NCI-H774 (cell line): ENCODE results near the gene SLC19A1.

Experiments
- DNase-seq: peaks from one replicate; lab custom pipeline; 2025; lab: John Stamatoyannopoulos, UW

The SLC19A1 gene

DNA sequence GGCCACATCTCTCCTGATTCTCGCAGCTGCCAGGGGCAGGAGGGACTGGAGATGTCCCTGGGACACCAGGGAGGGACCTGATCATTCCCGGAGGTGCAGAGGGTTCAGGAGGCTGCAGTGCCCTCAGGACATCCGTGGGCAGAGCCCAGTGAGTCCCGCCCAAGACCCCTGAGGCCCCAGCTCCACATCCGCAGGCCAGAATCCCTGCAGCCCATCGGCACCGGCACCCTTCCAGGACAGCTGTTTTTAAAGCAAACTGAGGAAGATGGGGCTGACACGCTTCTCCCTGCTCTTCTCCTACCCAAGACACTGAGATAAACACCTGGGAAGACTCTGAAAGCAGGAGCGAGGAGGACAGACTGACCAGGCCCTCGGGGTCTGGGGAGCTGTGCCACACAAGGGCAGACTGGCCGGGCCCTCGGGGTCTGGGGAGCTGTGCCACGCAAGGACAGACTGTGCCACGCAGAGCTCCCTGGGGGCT, 25.5 kb downstream of the SLC19A1 start:
- DNase-seq = no peak

DNA sequence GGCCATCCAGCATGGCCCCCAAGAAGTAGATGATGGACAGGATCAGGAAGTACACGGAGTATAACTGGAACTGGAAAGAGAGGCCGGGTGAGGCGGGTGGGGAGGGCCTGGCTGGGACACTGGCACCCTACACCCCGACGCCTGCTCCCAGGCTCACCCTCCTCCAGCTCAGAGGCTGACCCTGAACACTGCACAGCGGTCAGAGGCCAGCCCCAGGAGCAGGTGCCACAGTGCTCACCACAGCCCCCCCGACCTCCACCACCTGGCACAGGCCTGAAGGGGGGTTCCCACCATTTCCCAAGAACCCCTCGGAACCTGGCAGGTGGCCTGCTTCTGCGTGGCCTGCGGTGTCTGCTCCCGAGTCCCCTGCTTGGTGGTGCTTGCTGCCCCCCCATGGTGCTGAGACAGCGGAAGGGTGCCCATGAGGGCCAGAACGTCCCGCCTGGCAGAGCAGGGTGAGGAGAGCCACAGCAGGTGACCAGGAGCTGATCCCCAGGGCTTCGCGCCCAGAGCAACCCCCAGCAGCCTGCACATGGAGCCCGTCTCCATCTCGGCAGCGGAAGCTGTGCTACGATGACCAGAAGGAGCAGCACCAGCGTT, 26.1 kb downstream of the SLC19A1 start:
- DNase-seq = no peak

DNA sequence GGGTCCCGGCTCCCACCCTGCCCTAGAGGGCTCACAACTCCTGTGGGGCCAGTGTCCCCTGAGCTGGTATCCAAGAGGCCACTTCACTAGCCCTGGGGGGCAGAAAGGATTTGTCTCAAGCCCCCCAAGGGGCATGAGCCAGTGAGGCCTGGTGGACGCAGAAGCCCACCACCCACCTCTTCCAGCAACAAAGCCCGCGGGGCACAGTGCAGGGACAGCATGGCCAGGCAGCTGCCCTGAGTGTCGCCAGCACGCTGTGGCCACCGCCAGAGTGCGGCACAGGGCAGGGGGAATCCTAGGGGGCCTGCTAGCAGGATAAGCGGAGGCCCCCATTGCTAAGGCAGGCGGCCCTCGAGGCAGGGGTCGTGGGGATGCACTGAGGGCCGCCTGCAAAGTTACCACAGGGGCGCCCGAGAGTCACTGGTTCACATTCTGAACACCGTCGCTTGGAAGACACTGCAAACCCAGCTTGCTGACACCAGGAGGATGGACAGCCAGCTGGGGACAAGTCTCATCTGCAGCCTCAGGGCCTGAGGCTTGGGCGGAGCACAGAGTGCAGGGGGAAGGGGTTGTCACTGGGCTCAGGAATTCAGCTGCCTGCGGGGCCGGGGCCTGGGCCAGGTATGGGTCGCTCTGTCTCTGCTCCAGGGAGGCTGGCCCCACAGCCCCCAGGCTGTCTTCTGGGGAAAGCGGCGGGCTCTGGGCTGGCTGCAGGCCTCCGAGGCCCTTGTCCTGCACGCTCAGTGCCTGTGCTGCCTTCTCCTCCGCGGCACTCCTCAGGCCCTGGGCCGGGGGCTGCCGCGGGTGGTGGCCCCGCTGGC, 26.8 kb downstream of the SLC19A1 start:
- DNase-seq = no peak

DNA sequence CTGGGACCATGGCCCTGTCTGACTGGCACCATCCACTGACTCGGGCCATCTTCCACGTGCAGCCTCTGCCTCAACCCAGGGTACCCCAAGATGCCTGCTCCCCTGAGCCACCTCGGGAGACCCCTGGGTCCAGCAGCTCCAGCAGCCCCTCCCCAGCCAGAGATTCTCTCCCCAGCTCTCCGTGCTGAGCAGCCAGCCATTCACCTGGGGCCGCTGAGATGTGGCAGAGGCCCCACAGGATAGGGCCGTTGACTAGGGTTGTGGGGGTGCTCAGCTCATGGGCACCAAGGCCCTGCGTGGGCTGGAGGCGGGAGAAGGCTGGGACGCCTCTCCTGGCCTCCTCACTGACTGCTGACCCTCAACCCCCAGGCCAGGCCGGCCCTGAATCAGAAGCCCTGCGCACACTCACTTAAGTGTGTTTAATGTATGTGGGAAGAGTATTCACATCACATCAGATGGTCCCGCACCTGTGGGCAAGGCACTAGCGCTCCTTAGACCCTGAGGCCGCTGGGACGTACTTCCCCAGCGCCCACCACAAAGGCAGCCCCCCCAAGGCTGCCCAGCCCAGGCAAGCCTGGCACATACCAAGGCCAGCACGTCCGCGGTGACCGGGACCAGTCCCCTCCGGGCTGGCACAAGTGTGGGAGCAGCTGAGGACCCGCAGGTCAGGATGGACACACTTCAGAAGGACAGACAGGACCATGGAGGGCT, 27.8 kb downstream of the SLC19A1 start:
- no peak for DNase-seq

DNA sequence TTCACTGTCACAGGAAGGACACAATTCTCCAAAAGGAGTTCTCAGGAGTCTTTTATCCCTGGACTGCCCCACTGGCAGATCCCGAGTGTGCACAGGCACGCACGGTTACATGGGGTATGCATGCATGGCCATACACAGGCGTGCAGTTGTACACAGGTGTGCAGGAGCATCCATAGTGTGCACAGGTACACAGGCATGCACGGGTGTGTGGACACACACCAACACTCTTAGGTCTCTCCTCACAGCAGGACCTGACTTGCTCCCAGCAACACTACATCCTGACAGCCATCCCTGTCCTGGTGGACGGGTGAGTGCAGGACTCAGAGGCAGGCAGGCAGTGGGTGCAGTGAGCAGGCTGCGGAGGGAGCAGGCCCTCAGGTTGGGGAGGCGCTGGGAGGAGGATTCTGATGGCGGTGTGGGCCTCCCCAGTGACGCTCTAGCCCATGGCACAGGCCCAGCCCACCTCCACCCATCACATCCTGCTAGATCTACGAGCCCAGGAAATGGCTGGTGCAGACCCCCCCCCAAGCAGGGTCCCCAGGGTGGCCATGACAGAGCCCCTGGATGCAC, 28.4 kb downstream of the SLC19A1 start:
- no peak for DNase-seq

DNA sequence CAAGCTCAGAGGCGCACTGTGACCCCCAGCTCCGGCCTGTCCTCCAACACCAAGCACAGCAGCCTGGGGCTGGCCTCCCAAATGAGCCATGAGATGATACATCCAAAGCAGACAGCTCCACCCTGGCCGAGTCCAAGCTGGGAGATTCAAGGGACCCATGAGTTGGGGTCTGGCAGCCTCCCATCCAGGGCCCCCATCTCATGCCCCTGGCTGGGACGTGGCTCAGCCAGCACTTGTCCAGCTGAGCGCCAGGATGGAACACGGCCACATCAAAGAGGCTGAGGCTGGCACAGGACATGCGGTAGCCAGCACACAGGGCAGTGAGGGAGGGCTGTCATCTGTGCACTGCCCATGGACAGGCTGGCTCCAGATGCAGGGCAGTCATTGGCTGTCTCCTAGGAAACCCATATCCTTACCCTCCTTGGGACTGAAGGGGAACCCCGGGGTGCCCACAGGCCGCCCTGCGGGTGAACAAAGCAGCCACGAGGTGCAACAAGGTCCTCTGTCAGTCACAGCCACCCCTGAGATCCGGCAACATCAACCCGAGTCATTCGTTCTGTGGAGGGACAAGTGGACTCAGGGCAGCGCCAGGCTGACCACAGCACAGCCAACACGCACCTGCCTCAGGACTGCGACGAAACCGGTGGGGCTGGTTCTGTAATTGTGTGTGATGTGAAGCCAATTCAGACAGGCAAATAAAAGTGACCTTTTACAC, 29.1 kb downstream of the SLC19A1 start:
- no peak for DNase-seq

DNA sequence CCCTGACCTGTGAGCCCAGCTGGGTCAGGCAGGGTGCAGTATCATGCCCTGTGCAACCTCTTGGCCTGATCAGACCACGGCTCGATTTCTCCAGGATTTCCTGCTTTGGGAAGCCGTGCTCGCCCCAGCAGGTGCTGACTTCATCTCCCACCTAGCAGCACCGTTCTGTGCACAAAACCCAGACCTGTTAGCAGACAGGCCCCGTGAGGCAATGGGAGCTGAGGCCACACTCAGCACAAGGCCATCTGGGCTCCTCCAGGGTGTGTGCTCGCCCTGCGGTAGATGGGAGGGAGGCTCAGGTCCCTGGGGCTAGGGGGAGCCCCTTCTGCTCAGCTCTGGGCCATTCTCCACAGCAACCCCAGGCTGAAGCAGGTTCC, 29.6 kb downstream of the SLC19A1 start:
- no peak for DNase-seq

DNA sequence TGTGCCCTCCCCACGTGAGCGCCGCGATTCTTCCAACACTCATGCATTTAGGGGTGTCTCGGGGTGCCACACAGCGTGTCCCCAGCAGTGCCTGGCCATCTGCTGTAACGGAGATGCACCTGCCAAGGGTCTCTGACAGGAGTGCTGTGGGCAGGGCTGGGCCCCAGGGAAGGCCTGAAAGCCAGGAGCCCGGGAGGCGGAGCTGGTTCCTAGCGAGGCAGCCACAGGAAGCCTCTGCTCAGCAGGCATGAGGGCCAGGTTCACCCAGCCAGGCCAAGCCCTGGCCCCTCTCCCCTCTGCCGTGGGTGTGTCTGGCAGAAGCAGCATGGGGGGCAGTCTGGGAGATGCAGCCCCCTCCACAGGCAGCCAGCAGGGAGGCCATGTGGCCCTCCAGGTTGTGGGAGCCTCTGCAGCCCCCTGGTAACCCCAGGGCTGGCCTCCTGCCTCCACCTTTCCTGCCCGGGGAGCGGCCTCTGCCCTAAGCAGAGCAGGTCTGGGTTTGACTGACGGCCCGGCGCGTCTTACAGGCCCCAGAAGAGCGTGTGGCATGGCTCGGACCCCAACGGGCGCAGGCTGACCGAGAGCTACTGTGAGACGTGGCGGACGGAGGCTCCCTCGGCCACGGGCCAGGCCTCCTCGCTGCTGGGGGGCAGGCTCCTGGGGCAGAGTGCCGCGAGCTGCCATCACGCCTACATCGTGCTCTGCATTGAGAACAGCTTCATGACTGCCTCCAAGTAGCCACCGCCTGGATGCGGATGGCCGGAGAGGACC, 30.4 kb downstream of the SLC19A1 start:
- DNase-seq = no peak

DNA sequence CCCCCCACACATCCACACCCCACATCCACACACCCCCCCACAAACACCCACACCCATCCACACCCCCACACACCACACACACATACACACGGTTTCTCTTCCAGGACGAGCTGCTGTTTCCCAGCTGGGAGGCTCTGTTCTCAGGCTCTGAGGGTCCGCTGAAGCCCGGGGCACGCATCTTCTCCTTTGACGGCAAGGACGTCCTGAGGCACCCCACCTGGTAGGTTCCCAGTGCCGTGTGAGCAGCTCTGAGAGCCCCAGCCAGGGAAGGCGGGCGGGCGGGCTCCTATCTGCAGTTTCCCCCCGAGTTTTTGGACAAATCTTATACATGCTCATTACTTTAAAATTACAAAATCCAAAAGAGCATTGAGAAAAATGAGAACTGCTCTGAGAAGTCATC, 31.2 kb downstream of the SLC19A1 start:
- no peak for DNase-seq

DNA sequence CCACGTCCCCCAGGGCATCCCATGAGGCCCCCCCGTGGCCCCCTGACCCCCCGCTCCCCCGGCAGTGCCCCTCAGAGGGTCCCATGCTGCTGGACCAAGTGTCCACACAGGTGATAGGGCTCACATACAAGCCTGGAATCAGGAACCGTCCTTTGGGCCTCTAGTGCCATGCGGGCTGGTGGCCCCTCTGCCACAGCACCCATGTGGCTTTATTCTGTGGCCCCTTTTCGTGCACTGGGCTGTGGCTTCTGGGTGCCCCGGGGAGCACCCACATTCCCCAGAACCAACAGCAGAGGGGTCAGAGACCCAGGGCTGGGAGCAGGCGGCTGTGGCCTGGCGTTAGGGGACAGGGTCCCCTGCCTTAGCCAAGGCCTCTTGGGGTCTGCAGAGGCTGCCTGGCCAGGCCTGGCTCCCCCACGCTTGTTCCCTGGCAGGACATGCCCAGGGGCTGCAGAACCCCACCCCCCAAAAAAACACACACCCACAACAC, 31.7 kb downstream of the SLC19A1 start:
- no peak for DNase-seq

DNA sequence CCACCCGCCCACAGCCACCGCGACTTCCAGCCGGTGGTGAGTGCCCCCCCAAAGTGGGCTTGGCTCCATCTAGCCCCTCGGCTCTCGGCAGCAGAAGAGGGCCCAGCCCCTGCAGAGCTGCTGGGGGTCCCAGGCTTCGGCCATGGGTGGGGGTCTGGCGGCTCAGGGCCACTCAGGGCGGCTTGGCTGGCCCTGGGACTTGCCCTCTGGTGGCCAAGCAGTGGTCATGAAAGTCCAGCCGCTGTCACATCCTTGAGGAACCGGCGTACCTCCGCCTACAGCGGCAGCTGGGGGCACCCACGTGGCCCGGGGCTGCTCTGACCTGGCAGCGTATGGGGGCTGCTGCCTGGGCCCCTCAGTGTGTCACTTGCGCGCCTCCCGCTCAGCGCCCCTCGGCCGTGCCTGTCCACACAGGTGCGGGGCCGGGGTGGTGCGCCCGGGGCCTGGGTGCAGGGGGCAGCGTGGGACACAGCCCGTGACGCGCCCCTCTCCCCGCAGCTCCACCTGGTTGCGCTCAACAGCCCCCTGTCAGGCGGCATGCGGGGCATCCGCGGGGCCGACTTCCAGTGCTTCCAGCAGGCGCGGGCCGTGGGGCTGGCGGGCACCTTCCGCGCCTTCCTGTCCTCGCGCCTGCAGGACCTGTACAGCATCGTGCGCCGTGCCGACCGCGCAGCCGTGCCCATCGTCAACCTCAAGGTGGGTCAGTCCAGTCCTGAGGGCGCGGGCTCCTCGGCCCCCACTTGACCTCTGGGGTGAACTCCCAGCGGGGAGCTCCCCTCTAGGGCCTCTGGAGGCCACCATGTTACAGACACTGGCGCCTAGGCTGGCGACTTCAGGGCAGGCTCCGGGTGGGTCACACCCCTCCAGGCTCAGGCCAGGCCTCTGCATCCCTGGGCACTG, 32.4 kb downstream of the SLC19A1 start:
- no peak for DNase-seq

DNA sequence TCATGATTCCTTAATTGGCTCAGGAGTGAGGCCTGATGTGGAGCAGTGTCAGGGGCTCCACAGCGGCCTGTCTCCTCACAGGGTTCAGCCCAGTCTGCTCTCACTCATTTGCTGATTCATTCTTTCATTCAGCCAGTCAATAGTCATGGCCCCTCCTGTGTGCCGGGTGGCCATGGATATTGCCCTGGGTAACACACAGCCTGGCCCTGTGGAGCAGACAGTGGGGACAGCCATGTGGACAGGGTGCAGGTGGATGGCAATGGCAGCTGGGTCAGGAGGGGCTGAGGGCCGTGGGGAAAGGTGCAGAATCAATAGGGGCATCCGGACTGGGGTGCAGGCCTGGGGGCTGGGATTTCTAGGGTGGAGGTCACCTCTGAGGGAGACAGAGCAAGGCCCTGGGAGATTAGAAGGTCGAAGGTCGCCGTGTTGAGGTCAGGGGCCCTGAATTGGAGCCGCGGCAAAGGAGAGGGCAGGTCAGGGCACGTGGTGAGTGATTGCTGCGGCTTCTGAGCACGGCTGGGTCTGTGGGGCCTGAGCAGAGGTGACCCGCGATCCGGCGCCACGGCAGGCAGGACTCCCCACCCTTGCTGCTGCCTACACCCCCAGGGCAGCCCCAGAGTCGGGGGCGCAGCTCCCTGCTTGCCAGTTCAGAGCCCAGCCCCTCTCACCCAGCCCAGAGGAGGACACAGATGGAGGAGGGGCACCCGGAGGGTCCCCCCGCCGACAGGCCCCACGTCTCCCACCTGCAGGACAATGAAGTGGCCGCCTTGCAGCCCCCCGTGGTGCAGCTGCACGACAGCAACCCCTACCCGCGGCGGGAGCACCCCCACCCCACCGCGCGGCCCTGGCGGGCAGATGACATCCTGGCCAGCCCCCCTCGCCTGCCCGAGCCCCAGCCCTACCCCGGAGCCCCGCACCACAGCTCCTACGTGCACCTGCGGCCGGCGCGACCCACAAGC, 33.4 kb downstream of the SLC19A1 start:
- DNase-seq = no peak

DNA sequence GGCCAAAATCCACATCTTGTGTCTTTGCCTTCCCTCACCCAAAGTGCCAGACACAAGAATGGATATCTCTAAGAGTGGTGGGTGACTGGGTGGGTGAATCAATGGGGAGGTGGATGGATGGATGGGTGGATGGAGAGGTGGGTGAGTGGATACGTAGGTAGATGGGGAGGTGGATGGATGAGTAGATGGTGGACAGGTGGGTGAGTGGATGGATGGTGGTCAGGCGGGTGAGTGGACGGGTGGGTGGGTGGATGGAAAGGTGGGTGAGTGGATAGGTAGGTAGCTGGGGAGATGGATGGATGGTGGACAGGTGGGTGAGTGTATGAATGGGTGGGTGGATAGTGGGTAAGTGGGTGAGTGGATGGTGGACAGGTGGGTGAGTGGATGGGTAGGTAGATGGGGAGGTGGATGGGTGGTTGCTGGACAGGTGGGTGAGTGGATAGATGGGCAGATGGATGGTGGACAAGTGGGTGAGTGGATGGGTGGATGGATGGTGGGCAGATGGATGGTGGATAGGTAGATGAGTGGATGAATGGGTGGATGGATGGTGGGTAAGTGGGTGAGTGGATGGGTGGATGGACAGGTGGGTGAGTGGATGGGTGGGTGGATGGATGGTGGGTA, 34.2 kb downstream of the SLC19A1 start:
- DNase-seq = no peak

DNA sequence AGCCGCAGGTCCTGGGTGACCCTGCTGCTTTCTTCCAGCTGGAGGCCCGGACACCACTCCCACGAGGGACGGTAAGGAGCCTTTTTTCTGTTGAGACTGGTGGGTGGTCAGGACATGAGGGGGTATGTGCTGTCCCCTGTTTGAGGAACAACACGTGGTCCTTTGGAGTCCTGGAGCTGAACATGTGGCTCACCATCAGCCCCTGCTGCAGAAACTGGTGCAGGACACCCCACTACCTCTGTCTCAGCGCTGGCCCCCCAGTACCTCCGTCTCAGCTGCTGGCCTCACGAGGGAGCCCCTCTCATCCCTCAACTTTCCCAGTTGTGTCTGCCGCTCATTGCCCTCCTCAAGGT, 34.7 kb downstream of the SLC19A1 start:
- no peak for DNase-seq

DNA sequence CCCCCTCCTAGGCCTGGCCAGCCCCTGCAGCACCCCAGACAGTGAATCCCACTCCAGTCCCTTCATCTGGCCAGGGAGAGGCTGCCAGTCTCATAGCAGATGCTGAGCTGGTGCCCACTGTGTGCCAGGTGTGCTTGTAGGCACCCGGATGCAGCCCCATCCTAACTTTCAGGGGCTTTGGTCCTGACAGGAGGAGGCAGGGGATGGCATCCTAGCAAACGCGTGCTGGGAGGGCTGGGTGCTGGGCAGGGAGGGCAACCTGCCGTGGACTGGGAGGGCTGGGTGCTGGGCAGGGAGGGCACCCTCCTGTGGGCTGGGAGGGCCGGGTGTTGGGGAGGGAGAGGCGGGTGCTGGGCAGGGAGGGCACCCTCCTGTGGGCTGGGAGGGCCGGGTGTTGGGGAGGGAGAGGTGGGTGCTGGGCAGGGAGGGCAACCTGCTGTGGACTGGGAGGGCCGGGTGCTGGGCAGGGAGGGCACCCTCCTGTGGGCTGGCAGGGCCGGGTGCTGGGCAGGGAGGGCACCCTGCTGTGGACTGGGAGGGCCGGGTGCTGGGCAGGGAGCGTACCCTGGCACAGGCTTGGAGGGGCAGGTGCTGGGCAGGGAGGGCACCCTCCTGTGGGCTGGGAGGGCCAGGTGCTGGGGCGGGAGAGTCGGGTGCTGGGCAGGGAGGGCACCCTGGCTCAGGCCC, 35.3 kb downstream of the SLC19A1 start:
- no peak for DNase-seq

DNA sequence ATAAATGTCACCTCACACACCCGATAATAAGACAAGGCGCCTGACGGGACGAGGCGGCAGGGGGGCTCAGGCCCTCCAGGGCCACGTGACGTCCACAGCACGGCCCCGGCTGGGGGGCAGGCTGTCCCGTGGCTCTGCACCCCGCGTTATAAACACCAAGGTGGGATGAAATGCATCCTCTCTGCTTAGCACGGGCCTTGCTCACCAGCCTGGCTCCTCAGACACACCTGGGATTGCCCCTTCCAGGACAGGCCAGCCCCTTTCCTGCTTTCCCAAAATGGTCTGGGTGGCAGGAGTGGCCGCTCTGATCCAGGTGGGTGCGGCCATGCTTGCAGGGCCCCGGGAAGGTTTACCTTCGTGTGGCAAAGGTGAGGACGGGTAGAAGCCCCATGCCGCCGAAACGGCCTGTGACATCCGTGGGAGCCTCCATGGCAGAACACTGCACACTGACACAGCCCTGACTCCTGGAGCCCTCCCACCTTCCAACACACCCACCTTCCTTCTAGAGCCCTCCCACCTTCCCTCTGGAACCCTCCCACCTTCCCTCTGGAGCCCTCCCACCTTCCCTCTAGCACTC, 35.9 kb downstream of the SLC19A1 start:
- DNase-seq = no peak

DNA sequence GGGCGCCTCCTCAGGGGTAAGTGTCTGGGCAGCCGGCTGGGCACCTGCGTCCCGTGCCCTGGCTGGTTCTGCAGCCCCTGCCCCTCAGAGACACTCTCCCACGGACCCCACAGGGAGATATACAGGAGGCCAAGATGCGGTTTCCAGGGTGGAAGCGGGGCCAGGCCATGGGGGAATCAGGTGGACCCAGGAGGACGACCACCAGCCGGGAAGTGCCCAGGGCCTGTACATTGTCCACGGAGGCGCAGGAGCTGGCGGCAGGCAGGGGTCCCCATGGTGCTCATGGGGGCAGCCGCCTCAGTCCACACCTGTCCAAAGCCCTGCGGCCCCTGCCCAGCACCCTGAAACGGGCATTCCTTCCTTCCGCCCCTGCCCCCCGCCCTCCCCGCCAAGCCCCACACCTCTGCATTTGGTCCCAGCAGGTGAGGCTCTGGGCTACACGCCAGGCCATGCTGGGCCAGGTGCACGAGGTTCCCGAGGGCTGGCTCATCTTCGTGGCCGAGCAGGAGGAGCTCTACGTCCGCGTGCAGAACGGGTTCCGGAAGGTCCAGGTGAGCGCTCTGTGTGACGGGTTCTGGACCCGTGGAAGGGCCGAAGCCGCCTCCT, 36.7 kb downstream of the SLC19A1 start:
- peak; percentile 41 for DNase-seq
